GM21423 (cell line): Measurements from ENCODE around the gene PROS1.

Experiments used
- ATAC-seq: cut with Tn5 transposase; IDR thresholded peaks from one replicate; pipeline ENCODE4 v1.9.1; 2021; ENCODE audit warnings: mild to moderate bottlenecking, moderate library complexity; ENCODE audit not compliant: unreplicated experiment

Gene PROS1

GRCh38 chr3:93973131-93974126, at the start of gene PROS1:
Gene PROS1, minus strand, starts transcription at chr3:93973896. Its CDS starts 147 bp downstream, at chr3:93973749.
- ATAC-seq = peak; percentile 94

GRCh38 chr3:94020293-94020692, 46.6 kb upstream of the PROS1 start:
- ATAC-seq = no peak

- ATAC-seq = no peak
These were observed 46.0 kb upstream of the PROS1 start for GRCh38 chr3:94019659-94020058.

DNA sequence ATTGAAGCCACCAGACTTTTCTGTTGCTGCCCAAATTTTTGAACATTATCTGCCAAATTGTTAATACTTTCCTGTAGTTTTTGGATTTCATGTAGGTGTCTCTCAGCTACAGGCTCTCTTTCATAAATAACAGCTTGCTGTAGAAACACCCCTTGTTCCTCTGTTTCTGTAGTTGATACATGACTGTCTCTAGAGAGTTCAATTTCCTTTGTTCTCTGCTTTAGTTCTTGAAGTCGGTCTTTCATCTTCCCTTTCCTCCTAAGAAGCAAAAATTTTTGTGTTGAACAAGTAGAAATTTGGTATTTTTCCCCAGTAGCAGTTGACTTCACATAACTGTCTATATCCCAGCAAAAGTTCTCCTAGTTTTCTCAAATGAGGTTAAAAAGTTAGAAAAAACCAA, 41.3 kb upstream of the PROS1 start:
- ATAC-seq = no peak

GRCh38 chr3:94012185-94012584, 38.5 kb upstream of the PROS1 start:
- ATAC-seq = no peak

DNA sequence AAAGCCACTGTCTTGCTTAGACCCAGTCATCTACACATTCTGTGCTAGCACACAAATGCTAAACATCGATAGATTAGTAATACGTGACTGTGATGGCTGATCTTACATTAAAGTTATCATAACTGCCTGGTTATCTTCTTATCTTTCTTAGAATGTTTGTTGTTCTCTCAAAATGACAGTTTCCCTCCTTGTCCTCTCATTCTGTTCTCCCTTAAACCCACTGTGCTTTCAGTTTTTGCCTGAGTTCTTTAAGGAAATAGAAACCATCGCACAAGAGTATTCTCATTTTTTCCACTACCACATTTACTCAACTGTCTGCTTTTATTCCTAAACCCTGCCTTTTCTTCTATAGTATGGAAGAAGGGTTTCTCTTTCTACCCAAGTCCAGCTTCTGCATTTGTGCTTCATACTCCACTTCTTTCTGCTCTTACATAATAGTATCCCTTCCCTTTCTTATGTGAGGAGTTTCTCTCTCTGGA, 37.6 kb upstream of the PROS1 start:
- ATAC-seq = no peak

DNA sequence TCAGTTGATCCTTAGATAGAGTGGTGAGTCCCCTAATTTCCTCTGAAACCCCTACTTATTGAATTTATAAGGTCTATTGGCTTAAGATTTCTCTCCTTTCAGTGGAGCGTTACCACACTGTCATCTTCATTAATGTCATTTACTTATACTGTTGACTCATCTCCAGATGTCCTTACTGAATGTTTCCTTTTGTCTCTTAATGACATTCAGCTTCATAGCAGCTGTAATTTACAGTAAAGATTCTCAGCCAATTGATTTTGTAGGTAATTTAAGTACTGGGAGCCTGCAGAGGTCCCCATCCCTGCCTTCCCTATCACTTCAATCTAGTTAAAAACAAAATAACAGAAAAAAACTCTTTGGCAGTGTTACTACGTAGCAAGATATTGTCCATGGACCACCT, 35.9 kb upstream of the PROS1 start:
- no peak for ATAC-seq

DNA sequence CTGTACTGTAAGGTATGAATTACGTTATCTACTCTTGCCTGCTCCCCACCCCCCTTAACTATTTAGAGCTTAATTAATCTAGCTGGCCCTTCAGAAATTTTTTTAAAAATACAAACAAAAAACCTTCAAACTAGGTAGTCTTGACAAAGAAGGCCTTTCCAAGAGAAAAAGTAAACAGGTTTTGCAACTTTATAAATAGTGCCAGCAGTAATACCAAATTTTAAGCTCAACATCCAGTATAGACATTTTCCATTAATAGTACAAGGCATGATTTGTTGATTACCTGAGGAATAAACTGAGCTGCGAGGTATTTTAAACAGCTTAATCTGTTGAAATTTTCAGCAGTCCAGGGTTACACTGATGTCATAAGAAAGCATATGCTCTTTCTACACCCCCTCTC, 34.6 kb upstream of the PROS1 start:
- no peak for ATAC-seq

DNA sequence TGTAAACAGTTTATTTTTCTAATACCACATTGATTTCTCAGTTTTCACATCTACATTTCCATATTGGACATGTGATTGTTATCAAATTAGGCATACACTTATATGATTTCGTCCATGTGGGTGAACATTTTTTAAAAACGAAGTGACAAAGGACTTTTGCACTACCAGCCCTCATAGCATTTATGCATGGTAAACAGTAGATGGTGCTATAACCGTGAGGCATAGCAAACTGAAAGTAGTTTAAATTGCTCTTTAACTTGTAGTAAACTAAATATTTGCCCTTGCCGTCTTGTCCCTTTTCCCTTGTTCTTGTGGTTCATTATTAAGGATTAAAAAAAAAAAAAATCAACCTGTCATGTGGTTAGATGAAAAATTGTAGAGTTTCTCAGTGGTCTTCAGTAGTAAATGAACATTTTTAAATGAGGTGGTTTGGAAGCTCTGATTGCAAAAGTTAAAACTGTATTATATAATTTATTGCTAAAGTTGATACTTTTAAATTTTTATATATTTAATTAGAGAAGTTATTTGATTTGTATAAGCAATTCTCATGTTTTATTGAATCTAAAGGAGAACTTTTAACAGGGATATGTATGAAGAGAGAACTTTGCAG, 30.7 kb upstream of the PROS1 start:
- peak; percentile 92 for ATAC-seq

GRCh38 chr3:94001827-94002495, 28.3 kb upstream of the PROS1 start:
- ATAC-seq = no peak

- no peak for ATAC-seq
These were observed 27.5 kb upstream of the PROS1 start for GRCh38 chr3:94001191-94001590.

GRCh38 chr3:93994056-93994455, 20.4 kb upstream of the PROS1 start:
- ATAC-seq = no peak

- ATAC-seq = no peak
These were observed 18.5 kb upstream of the PROS1 start for GRCh38 chr3:93992207-93992606.

DNA sequence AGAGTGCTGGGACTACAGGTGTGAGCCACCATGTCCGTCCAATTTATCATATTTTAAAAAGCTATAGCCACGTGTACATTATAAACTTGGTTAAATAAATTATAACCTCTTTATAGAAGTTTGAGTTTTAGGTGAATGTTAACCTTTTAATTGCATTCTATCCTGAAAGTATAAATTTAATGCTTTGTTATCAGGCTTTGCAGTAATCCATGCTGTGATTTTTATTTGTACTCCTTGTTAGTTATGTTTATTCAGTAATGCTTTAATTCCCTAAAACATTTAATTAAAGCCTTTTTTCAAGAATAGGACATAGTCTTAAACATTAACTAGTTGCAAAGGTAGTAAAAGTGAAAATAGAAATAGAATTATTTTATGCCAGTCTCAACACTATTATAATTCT, 17.9 kb upstream of the PROS1 start:
- no peak for ATAC-seq

- ATAC-seq = no peak
These were observed 15.5 kb upstream of the PROS1 start for GRCh38 chr3:93989241-93989640.

DNA sequence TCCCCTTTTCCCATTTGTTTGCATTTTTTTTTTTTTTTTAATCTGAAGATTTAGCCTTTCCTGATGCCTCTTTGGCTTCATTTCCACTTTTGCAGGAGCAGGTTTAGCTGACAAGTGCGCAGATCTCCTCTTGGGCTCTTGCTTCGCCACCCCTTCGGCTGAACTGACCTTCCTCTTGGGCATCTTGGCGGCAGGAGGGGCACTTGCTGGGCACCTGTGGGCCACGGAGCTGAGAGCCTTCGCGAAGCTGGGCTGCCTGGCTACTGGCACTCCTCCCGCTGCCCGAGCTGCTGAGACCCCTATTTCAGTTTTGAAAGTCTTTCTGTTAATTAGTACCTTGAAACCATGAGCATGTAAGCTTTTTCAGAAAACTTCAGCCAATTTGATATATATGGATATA, 15.1 kb upstream of the PROS1 start:
- no peak for ATAC-seq

- ATAC-seq = no peak
These were observed 14.6 kb upstream of the PROS1 start for GRCh38 chr3:93988283-93988682.

DNA sequence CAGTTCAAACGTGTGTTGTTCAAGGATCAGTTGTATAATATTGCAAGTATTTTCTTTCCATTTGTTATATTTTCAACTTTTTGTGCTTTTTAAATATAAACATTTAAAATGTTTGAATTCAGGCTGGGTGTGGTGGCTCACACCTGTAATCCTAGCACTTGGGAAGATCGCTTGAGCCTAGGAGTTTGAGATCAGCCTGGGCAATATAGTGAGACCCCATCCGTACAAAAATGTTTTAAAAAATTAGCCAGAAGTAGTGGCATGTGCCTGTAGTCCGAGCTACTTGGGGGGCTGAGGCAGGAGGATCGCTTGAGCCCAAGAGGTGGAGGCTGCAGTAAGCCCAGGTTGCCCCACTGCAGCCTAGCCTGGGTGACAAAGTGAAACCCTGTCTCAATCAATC, 10.9 kb upstream of the PROS1 start:
- no peak for ATAC-seq

- ATAC-seq = no peak
These were observed 9.7 kb upstream of the PROS1 start for GRCh38 chr3:93983408-93983807.

DNA sequence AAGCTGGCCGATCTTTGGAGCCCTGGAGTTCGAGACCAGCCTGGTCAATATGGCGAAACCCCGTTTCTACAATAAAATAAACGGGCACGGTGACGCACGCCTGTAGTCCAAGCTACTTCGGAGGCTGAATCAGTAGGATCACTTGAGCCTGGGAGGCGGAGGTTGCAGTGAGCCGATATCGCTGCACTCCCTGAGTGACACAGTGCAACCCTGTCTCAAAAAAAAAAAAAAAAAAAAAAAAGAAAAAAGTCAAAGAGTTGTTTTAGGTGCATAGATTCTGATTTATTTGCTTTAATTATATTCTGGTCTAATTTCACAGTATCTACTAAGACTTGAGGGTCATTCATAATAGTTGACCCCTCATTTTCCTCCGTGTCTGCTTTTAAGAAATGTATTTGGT, 8.0 kb upstream of the PROS1 start:
- ATAC-seq = no peak

- ATAC-seq = peak; percentile 100
These were observed 6.4 kb upstream of the PROS1 start, which contains the start of gene ARL13B for GRCh38 chr3:93979850-93980676. Gene ARL13B, plus strand, starts transcription at chr3:93980155. Its CDS starts 269 bp downstream, at chr3:93980424.
